ENCODE results near the gene IGF2. TPM values are rescaled to one million over a fixed set of nuclear protein-coding genes. Genes with fewer than 3 reads are reported as not detected.

Gene IGF2
- total RNA-seq, 1 donor from 2014 or later, result 56.5 TPM

DNA sequence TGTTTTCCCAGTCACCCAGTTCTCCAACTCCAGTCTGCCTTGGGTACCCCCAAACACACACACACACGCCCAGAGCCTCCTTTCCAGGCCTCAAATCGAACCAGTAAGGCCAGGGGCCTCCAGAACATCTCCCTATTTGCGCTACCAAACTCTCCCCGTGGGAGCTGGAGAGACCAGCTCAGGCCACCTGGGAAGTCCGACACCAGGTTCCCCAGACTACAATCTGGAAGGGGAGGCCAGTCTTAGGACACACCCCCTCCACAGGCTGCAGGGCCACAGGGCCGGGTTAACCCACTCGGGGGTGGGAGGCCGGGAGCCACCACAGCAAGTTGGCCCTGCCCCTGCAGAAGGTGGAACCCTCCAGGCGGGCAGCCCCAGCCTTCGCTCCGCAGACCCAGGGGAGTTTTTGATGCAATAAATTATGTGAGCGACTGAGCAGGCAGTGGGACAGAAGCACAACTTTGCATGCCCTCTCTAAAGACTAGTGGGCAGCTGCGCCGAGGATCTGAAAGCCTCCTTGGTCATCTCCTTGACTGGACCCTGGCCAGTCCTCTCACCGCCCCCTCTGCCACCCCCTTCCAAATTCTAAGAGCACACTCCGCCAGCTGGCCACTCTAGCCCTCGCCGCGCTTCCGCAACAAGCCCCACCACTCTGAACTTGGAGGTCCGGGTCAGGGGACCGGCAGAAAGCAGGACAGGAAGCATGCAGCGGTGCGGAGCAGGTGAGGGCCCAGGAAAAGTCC is 2.8 kb downstream of the IGF2 start:
- Histone ChIP-seq H3K27ac (no peak overlapping the region), H3K4me1 (peaks cover 17% of the 10 kb centered on the region), H3K4me3 (no peak overlapping the region), H3K9me3 (no peaks in the 10 kb centered on the region), H3K36me3 (no peaks in the 10 kb centered on the region), H3K27me3 (peaks cover 12% of the 10 kb centered on the region)
- no peak for DNase-seq (ENCODE audit: extremely low spot score in 2 of 2)
- TF ChIP-seq POLR2A (IDR thresholded peaks at IDR 0.05) (no peak), POLR2AphosphoS5 (IDR thresholded peaks at IDR 0.05; ENCODE audit: insufficient read depth in 1 of 2, low read depth in 1 of 2) (no peak)
- TF ChIP-seq, protein P1, sequence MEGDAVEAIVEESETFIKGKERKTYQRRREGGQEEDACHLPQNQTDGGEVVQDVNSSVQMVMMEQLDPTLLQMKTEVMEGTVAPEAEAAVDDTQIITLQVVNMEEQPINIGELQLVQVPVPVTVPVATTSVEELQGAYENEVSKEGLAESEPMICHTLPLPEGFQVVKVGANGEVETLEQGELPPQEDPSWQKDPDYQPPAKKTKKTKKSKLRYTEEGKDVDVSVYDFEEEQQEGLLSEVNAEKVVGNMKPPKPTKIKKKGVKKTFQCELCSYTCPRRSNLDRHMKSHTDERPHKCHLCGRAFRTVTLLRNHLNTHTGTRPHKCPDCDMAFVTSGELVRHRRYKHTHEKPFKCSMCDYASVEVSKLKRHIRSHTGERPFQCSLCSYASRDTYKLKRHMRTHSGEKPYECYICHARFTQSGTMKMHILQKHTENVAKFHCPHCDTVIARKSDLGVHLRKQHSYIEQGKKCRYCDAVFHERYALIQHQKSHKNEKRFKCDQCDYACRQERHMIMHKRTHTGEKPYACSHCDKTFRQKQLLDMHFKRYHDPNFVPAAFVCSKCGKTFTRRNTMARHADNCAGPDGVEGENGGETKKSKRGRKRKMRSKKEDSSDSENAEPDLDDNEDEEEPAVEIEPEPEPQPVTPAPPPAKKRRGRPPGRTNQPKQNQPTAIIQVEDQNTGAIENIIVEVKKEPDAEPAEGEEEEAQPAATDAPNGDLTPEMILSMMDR (IDR thresholded peaks at IDR 0.05), result no peak
- intact Hi-C loops (cut with DNase I), result no loop called here

GRCh38 chr11:2135648-2136201 is 3.5 kb downstream of the IGF2 start:
- Histone ChIP-seq H3K4me1 (peaks cover 14% of the 10 kb centered on the region), H3K27me3 (peaks cover 8% of the 10 kb centered on the region), H3K27ac (no peak overlapping the region), H3K9me3 (no peaks in the 10 kb centered on the region), H3K36me3 (no peaks in the 10 kb centered on the region), H3K4me3 (no peak overlapping the region)
- TF ChIP-seq POLR2A (IDR thresholded peaks at IDR 0.05) (no peak), POLR2AphosphoS5 (IDR thresholded peaks at IDR 0.05; ENCODE audit: insufficient read depth in 1 of 2, low read depth in 1 of 2) (no peak)
- TF ChIP-seq, protein P1 (IDR thresholded peaks at IDR 0.05), result no peak
- DNase-seq (ENCODE audit: extremely low spot score in 2 of 2), result no peak
- intact Hi-C loops (cut with DNase I), result no loop called here

GRCh38 chr11:2135018-2135569 is 4.1 kb downstream of the IGF2 start:
- peaks cover 8% of the 10 kb centered on the region for H3K4me1 ChIP-seq
- H3K27ac ChIP-seq, result no peak overlapping the region
- peaks cover 5% of the 10 kb centered on the region for H3K27me3 ChIP-seq
- no peaks in the 10 kb centered on the region for H3K9me3 ChIP-seq
- no peak for DNase-seq (ENCODE audit: extremely low spot score in 2 of 2)
- TF ChIP-seq POLR2AphosphoS5 (IDR thresholded peaks at IDR 0.05; ENCODE audit: insufficient read depth in 1 of 2, low read depth in 1 of 2) (no peak), POLR2A (IDR thresholded peaks at IDR 0.05) (no peak)
- TF ChIP-seq, protein P1 (IDR thresholded peaks at IDR 0.05), result no peak
- H3K36me3 ChIP-seq, result no peaks in the 10 kb centered on the region
- intact Hi-C loops (cut with DNase I), result no loop called here
- H3K4me3 ChIP-seq, result no peak overlapping the region

DNA sequence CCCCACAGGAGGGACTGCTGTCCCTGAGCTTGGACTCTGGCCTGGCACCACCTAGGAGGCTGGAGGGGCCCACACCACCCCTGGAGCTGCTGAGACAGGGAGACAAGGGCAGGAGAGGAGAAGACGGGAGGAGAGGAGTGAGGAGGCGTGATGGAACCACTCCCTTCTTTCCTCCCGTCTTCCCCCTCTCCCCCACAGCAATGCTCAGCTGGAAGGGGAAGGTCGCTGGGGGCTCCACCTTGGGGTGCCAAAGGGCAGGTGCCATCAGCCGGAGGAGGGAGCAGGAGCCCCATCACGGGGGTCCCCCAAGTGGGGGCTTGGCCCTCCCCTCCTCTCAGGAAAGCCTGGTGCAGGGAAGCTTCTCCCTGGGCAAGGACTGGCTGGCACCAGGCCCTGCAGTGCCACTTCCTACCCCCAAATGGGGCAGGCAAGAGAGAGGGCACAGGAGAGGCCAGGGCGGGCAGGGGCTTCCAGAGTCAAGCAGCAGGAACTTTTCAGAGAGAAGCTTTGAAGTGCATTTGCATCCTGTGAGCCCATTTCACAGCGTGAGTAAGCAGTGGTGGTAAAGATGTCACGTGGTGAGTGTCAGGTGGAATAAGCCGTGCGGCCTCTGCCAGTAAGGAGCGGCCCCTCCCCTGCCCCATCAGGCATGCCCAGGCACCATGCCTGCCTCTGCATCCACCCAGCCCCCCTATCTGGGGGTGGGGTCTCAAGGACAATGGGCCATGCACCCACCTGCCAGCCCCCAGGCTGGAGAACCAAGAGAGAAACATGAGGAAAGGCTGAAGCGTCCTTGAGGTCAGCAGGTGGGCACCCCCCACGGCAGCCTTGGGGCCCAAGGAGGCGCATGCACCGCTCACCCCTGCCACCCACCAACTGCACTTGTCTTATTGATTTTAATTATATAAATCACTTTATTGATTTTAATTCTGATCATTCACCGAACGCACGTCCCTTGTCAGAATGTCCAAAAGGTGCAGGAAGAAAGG is 4.9 kb downstream of the IGF2 start:
- H3K9me3 ChIP-seq, result no peaks in the 10 kb centered on the region
- no peaks in the 10 kb centered on the region for H3K36me3 ChIP-seq
- intact Hi-C loops (cut with DNase I), result no loop called here
- H3K4me3 ChIP-seq, result no peak overlapping the region
- H3K27ac ChIP-seq, result no peak overlapping the region
- no peak for TF ChIP-seq POLR2A (IDR thresholded peaks at IDR 0.05)
- TF ChIP-seq, protein P1 (IDR thresholded peaks at IDR 0.05), result no peak
- TF ChIP-seq POLR2AphosphoS5 (IDR thresholded peaks at IDR 0.05; ENCODE audit: insufficient read depth in 1 of 2, low read depth in 1 of 2), result no peak
- H3K4me1 ChIP-seq, result peaks cover 7% of the 10 kb centered on the region
- DNase-seq (ENCODE audit: extremely low spot score in 2 of 2), result no peak
- no peaks in the 10 kb centered on the region for H3K27me3 ChIP-seq

Measured in vagina (tissue), 2 donors.